T-helper 1 cell treated with Interleukin-12 subunit alpha and Interleukin-12 subunit beta and Interleukin-4 antibody, amounts not matched to agents 30 μg/mL and 1 μg/mL, for 36 hours (primary cell): ENCODE data around the gene SRCIN1.

ENCODE experiments used
- H3K27ac Mint-ChIP-seq: one replicate; pipeline ENCODE4 v1.8.0; 2021; ENCODE audit warnings: mild to moderate bottlenecking, mixed read lengths
- H3K27me3 Mint-ChIP-seq: one replicate; pipeline ENCODE4 v1.8.0; 2021; ENCODE audit warnings: low read depth, mixed read lengths
- H3K36me3 Mint-ChIP-seq: one replicate; pipeline ENCODE4 v1.8.0; 2021; ENCODE audit warnings: low read depth, mixed read lengths
- H3K4me1 Mint-ChIP-seq: one replicate; pipeline ENCODE4 v1.8.0; 2021; ENCODE audit warnings: low read depth, mixed read lengths
- H3K4me3 Mint-ChIP-seq: one replicate; pipeline ENCODE4 v1.8.0; 2021; ENCODE audit warnings: mild to moderate bottlenecking, moderate library complexity, mixed read lengths
- H3K9me3 Mint-ChIP-seq: one replicate; pipeline ENCODE4 v1.8.0; 2021; ENCODE audit warnings: mixed read lengths

SRCIN1 gene

DNA sequence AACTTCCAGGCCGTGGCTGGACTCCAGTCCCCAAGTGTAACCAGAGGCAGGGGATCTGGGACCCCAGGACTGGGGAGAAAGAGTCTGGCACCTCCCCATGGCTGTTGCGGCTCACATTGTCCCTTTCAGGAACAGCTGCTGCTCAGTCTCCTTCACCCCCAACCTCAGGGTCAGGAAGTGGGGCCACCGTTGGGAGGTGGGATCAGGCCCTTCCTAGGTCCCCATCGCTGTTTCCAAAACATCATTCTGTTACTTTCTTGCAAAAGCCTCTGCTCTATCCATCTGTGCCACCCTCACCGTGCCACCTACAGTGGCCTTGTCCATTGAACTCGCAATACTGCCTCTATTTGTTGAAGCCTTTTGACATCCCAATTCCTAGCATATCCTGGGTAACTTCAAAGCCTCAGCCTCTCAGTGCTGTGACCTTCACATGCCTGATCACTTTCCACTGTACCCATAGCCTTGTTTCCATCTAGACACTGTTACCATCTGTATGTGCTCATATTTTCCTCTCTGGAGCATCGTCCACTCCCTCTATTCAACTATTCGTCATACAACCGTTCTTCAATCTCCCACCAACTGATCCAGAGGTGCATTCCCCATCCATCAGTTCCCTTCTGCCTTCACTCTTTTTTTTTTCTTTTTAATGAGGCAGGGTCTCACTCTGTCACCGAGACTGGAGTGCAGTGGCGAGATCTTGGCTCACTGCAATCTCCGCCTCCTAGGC, 15.0 kb upstream of the SRCIN1 start:
- no peak overlapping the region for H3K27ac Mint-ChIP-seq
- H3K4me1 Mint-ChIP-seq: peaks cover 4% of the 10 kb centered on the region
- peaks cover 13% of the 10 kb centered on the region for H3K27me3 Mint-ChIP-seq
- H3K36me3 Mint-ChIP-seq: no peaks in the 10 kb centered on the region
- H3K9me3 Mint-ChIP-seq: no peaks in the 10 kb centered on the region
- no peak overlapping the region for H3K4me3 Mint-ChIP-seq

- H3K4me3 Mint-ChIP-seq: no peak overlapping the region
- H3K4me1 Mint-ChIP-seq: peaks cover 4% of the 10 kb centered on the region
- H3K36me3 Mint-ChIP-seq: no peaks in the 10 kb centered on the region
- H3K27me3 Mint-ChIP-seq: peaks cover 7% of the 10 kb centered on the region
- no peaks in the 10 kb centered on the region for H3K9me3 Mint-ChIP-seq
- no peak overlapping the region for H3K27ac Mint-ChIP-seq
These were observed 14.3 kb upstream of the SRCIN1 start for GRCh38 chr17:38619937-38620550.

GRCh38 chr17:38619451-38619795, 13.7 kb upstream of the SRCIN1 start:
- no peaks in the 10 kb centered on the region for H3K9me3 Mint-ChIP-seq
- H3K36me3 Mint-ChIP-seq: no peaks in the 10 kb centered on the region
- no peak overlapping the region for H3K4me3 Mint-ChIP-seq
- no peak overlapping the region for H3K27ac Mint-ChIP-seq
- no peaks in the 10 kb centered on the region for H3K4me1 Mint-ChIP-seq
- H3K27me3 Mint-ChIP-seq: peaks cover 8% of the 10 kb centered on the region

- H3K27me3 Mint-ChIP-seq: peaks cover 19% of the 10 kb centered on the region
- no peak overlapping the region for H3K4me3 Mint-ChIP-seq
- no peaks in the 10 kb centered on the region for H3K36me3 Mint-ChIP-seq
- H3K9me3 Mint-ChIP-seq: no peaks in the 10 kb centered on the region
- no peak overlapping the region for H3K27ac Mint-ChIP-seq
- no peaks in the 10 kb centered on the region for H3K4me1 Mint-ChIP-seq
These were observed 12.4 kb upstream of the SRCIN1 start for GRCh38 chr17:38617967-38618760.

DNA sequence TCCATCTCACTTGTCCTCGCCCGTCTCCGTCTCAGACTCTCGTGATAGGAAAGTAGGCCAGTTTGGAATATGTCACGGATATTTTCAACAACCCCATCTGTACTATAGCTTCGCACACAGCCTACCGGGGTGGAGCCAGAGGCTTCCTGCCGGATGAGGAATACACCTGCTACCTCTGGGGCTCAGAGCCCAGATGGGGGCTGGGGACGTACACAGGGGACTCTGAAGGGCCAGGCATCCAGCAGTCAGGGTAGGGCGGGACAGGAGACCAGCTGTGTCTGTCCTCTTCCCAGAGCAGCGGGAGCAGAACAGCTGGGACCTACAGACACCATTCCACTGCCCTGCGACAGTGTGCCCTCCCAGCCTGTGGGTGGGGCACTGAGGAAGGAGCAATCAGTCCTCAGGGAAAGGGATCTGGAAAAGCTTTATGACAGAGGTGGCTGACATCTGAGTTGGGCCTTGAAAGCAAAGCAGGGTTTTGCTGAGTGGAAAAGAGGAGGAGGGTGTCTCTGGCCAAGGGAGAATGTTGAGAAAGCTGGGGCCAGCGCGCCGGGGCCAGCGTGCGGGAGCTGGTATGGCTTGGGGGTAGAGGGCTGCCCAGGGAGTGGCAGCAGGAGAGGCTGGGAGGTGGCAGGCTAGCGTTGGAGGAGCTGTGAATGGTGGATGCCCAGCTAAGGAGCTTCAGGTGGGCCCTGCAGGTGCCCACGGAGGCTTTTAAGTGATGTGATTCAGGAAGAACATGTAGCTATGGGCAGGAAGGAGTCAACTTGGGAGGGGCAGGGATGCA, 11.5 kb upstream of the SRCIN1 start:
- H3K4me3 Mint-ChIP-seq: no peak overlapping the region
- no peaks in the 10 kb centered on the region for H3K36me3 Mint-ChIP-seq
- no peaks in the 10 kb centered on the region for H3K9me3 Mint-ChIP-seq
- H3K27ac Mint-ChIP-seq: no peak overlapping the region
- H3K4me1 Mint-ChIP-seq: no peaks in the 10 kb centered on the region
- peaks cover 18% of the 10 kb centered on the region for H3K27me3 Mint-ChIP-seq

GRCh38 chr17:38616361-38616760, 10.6 kb upstream of the SRCIN1 start:
- no peak overlapping the region for H3K4me3 Mint-ChIP-seq
- H3K9me3 Mint-ChIP-seq: no peaks in the 10 kb centered on the region
- no peaks in the 10 kb centered on the region for H3K36me3 Mint-ChIP-seq
- no peak overlapping the region for H3K27ac Mint-ChIP-seq
- H3K4me1 Mint-ChIP-seq: no peaks in the 10 kb centered on the region
- H3K27me3 Mint-ChIP-seq: peaks cover 20% of the 10 kb centered on the region

- no peak overlapping the region for H3K27ac Mint-ChIP-seq
- no peaks in the 10 kb centered on the region for H3K4me1 Mint-ChIP-seq
- peaks cover 39% of the 10 kb centered on the region for H3K27me3 Mint-ChIP-seq
- no peaks in the 10 kb centered on the region for H3K9me3 Mint-ChIP-seq
- no peaks in the 10 kb centered on the region for H3K36me3 Mint-ChIP-seq
- no peak overlapping the region for H3K4me3 Mint-ChIP-seq
These were observed 8.4 kb upstream of the SRCIN1 start for GRCh38 chr17:38613981-38614779.

DNA sequence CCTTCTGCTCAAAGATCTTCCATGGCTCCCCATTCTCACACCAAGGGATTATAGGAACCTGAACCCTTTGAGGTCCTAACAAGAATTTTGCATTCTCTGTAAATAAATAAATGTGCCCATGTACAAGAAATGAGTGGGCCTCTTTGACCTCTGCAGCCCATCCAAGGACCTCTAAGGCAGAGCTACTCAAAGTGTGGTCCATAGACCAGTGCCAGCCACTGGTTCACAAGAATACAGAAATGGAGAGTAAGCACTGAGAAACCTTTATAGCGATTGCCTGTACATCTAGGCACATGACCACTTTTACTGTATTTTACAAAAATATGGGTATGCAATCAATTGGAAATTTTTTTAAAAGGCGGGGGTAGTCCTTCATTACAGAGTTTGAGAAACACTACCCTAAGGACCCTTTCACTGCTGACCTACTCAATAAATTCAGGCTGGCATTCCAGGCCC, 7.8 kb upstream of the SRCIN1 start:
- H3K4me3 Mint-ChIP-seq: no peak overlapping the region
- H3K9me3 Mint-ChIP-seq: no peaks in the 10 kb centered on the region
- H3K27me3 Mint-ChIP-seq: peaks cover 45% of the 10 kb centered on the region
- no peak overlapping the region for H3K27ac Mint-ChIP-seq
- H3K4me1 Mint-ChIP-seq: no peaks in the 10 kb centered on the region
- H3K36me3 Mint-ChIP-seq: no peaks in the 10 kb centered on the region

DNA sequence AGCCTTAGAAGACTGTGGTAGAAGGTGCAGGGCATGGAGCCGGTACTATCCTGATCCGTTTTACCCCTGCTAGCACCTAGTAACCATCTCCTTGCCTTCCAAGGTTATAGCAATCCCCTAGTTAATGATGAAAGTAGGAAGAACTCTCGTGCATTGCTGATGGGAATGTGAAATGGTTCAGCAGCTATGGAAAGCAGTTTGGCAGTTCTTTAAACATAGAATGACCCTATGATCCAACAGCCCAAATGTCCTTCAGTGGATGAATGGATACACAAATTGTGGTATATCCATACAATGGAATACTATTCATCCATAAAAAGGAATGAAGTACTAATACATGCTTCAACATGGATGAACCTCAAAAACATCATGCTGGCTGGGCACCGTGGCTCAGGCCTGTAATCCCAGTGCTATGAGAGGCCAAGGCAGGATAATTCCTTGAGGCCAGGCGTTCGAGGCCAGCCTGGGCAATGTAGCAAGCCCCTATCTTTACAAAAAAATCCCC, 6.2 kb upstream of the SRCIN1 start:
- Mint-ChIP-seq H3K9me3 (no peaks in the 10 kb centered on the region), H3K27me3 (peaks cover 62% of the 10 kb centered on the region), H3K4me1 (peaks cover 5% of the 10 kb centered on the region), H3K27ac (no peak overlapping the region), H3K4me3 (no peak overlapping the region), H3K36me3 (no peaks in the 10 kb centered on the region)

GRCh38 chr17:38611070-38611786, 5.5 kb upstream of the SRCIN1 start:
- H3K27me3 Mint-ChIP-seq: peaks cover 67% of the 10 kb centered on the region

DNA sequence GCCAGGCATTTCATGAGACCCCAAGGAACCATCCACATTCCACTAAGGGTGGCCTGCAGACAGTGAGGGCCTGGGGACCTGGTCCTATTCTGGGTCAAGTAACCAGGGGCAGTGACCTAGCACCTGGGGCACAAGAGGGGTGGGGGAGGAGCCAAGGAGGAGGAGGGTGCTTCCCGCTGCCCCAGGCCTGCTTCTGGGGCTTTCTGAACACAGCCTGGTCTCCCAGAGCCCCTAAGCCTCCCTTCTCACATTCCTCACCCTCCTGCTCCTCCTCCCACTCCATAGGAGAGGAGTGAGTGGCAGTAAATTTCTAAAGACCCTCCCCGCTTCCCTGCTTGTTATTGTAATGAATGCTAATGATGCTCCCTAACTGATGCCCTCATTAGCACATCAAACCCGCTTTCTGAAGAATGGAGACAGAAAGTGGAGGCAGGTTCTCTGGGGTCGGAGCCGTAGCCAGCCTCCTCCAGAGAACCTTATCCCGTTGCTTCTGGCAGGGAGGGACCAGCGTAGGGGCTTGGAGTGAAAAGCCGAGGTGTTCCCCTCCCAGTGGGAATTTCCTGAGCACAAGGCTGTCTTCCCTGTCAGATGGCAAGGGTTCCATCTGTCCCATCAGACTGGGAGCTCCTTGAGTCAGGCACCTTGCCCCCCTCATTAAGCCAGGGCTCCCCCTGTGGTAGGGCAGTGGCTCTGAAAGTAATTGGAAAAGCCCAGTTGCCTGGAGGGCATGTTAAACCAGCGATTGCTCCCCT, 3.7 kb upstream of the SRCIN1 start:
- no peaks in the 10 kb centered on the region for H3K36me3 Mint-ChIP-seq

More at GRCh38 chr17:38611070-38611786, 5.5 kb upstream of the SRCIN1 start:
- H3K36me3 Mint-ChIP-seq: no peaks in the 10 kb centered on the region
- H3K4me3 Mint-ChIP-seq: no peak overlapping the region
- H3K4me1 Mint-ChIP-seq: peaks cover 7% of the 10 kb centered on the region
- H3K9me3 Mint-ChIP-seq: no peaks in the 10 kb centered on the region
- H3K27ac Mint-ChIP-seq: no peak overlapping the region

DNA sequence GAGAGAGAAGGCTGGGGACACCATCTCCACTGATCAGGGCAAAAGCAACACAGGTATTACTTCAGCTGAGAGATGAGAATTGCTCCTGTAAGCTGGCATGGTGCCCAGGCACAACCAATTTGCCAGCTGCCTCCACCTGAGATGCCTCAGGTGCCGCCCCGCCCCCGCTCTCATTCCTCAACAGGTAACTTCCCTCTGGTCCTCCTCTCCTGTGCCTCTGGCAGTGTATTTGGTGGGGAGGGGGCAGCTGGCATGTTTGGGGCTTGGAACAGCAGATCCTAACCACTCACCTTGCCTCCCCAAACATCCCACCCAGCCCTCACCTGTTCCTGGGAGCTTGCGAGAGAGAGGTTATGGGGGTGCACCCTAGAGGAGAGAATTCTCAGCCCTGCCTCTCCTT, 2.9 kb upstream of the SRCIN1 start:
- Mint-ChIP-seq H3K9me3 (no peaks in the 10 kb centered on the region), H3K27me3 (peaks cover 72% of the 10 kb centered on the region), H3K36me3 (no peaks in the 10 kb centered on the region), H3K4me3 (no peak overlapping the region), H3K4me1 (peaks cover 7% of the 10 kb centered on the region), H3K27ac (no peak overlapping the region)

More for the DNA sequence above, 3.7 kb upstream of the SRCIN1 start:
- Mint-ChIP-seq H3K9me3 (no peaks in the 10 kb centered on the region), H3K27me3 (peaks cover 74% of the 10 kb centered on the region), H3K27ac (no peak overlapping the region), H3K4me1 (peaks cover 7% of the 10 kb centered on the region), H3K4me3 (no peak overlapping the region)
